HepG2 (cell line): ENCODE measurements around the gene FOXN3. TPM values are rescaled to one million over a fixed set of nuclear protein-coding genes. Genes with fewer than 3 reads are reported as not detected.
A peak's percentile ranks its signal among the peaks of the same experiment; 100 is the strongest.

Experiments
- ATAC-seq: fragments of 200-7000 bp; cut with Tn5 transposase; 3 replicates; pipeline ENCODE4 v1.9.1; 2020; ENCODE audit warnings: mild to moderate bottlenecking, moderate library complexity
- BruUV-seq: library from RNA; stranded (reverse); fragments of 400-500 nt; replicated peaks from 2 replicates; lab custom pipeline; 2021; lab: Mats Ljungman, UMichigan
- CTCF ChIA-PET: fragments of 300-600 bp; formaldehyde crosslinking; extraction: SDS; loops from one replicate; lab custom pipeline; 2021; ENCODE audit warnings: low total read pairs, inconsistent platforms, low intra/inter-chr PET ratio; lab: Yijun Ruan, JAX
- POLR2A ChIA-PET: fragments of 350-600 bp; sonication (Branson Sonifier 250); formaldehyde crosslinking; loops from one replicate; lab custom pipeline; 2020; ENCODE audit warnings: antibody characterized with exemption, inconsistent platforms; lab: Yijun Ruan, JAX
- DNase-seq: peaks from one replicate; pipeline ENCODE4 v3.0.0-alpha.2; 2015; ENCODE audit warnings: low spot score
- FAIRE-seq: peaks from 3 replicates; lab custom pipeline; 2011; peaks lifted over from hg19 to GRCh38; lab: Jason Lieb, UNC
- H2AFZ ChIP-seq: one replicate; pipeline ENCODE4 v1.6.1; 2011; ENCODE audit warnings: low read length, inconsistent platforms
- H3K27ac ChIP-seq: fragments of 300-600 bp; 3 replicates; pipeline ENCODE4 v1.8.0; 2011; ENCODE audit warnings: mixed run types, mild to moderate bottlenecking, mixed read lengths, low read length, inconsistent platforms; ENCODE audit not compliant: insufficient read depth; ENCODE audit errors: extremely low read length
- H3K27me3 ChIP-seq, 2 experiments: fragments of 200-600 bp in 1 of 2; 2 replicates in 1 of 2; 3 replicates in 1 of 2; pipeline versions ENCODE4 v1.6.0 to v1.8.0; 2011; ENCODE audit warnings: low read length in 2 of 2, mild to moderate bottlenecking in 2 of 2, moderate library complexity in 2 of 2, inconsistent platforms in 1 of 2; ENCODE audit not compliant: insufficient read depth in 2 of 2, control insufficient read depth in 1 of 2
- H3K36me3 ChIP-seq, 2 experiments: fragments of 200-600 bp in 1 of 2; replicated peaks in 1 of 2; 2 replicates in 1 of 2; 3 replicates in 1 of 2; pipeline versions ENCODE4 v1.5.1 to v1.8.0; 2011; ENCODE audit warnings: low read length in 2 of 2, inconsistent platforms in 1 of 2; ENCODE audit not compliant: insufficient read depth in 2 of 2, control insufficient read depth in 1 of 2
- H3K4me1 ChIP-seq: 2 replicates; pipeline ENCODE4 v1.5.1; 2012; ENCODE audit warnings: low read length, inconsistent platforms; ENCODE audit not compliant: insufficient read depth
- H3K4me2 ChIP-seq: 2 replicates; pipeline ENCODE4 v1.6.0; 2011; ENCODE audit warnings: low read depth, low read length, inconsistent platforms
- H3K4me3 ChIP-seq, 3 experiments: fragments of 200-600 bp in 1 of 3; sonication (generic), shearing (Covaris generic) in 1 of 3; replicated peaks in 1 of 3; 2 replicates each; pipeline ENCODE4 v1.5.1; 2011 to 2016; ENCODE audit warnings: low read length in 3 of 3, inconsistent platforms in 2 of 3, low read depth in 2 of 3, mild to moderate bottlenecking in 2 of 3, control low read depth in 1 of 3, mixed read lengths in 1 of 3; ENCODE audit not compliant: insufficient read depth in 1 of 3
- H3K79me2 ChIP-seq: one replicate; pipeline ENCODE4 v1.6.1; 2011; ENCODE audit warnings: low read length, inconsistent platforms; ENCODE audit not compliant: insufficient read depth
- H3K9ac ChIP-seq: 2 replicates; pipeline ENCODE4 v1.6.0; 2011; ENCODE audit warnings: mild to moderate bottlenecking, low read depth, low read length, inconsistent platforms; ENCODE audit not compliant: insufficient read depth
- H3K9me3 ChIP-seq: 2 replicates; pipeline ENCODE4 v1.5.1; 2012; ENCODE audit warnings: mild to moderate bottlenecking, low read length
- H4K20me1 ChIP-seq: 2 replicates; pipeline ENCODE4 v1.6.0; 2011; ENCODE audit warnings: inconsistent platforms, mild to moderate bottlenecking, low read length, moderate library complexity; ENCODE audit not compliant: insufficient read depth
- AFF4 ChIP-seq: sonication (generic); formaldehyde crosslinking; IDR thresholded peaks from 2 replicates; pipeline ENCODE4 v1.4.0; 2020; ENCODE audit warnings: missing genetic modification reagents
- MAFF ChIP-seq: IDR thresholded peaks from 2 replicates; pipeline ENCODE4 v1.6.1; 2011; ENCODE audit warnings: low read depth, low read length, improper control_type of control experiment
- MAFK ChIP-seq, 2 experiments: IDR thresholded peaks in 1 of 2; conservative IDR thresholded peaks in 1 of 2; 2 replicates each; pipeline ENCODE4 v1.6.1; 2011; ENCODE audit warnings: improper control_type of control experiment in 2 of 2, low read length in 2 of 2
- PCBP1 ChIP-seq: fragments of 200-400 bp; formaldehyde crosslinking; IDR thresholded peaks from 2 replicates; pipeline ENCODE4 v1.6.1; 2017; ENCODE audit warnings: mild to moderate bottlenecking, low read depth, low read length, borderline replicate concordance
- WGBS: methylation state at CpG from one replicate; pipeline ENCODE4 v1.1.6; 2017; ENCODE audit warnings: low lambda C conversion rate; 5-methylcytosine and 5-hydroxymethylcytosine counted together
- in situ Hi-C: cut with HindIII; loops from 2 replicates; pipeline ENCODE4 v1.10.0; 2017; ENCODE audit warnings: low pct_unique_long_range_greater_than_20kb; ENCODE audit not compliant: extremely low pct_ligation_motif_present
- intact Hi-C: fragments of 100-400 bp; cut with micrococcal nuclease; formaldehyde crosslinking; loops from one replicate; pipeline ENCODE4 v1.10.0; 2022; ENCODE audit not compliant: unreplicated experiment
- polyA plus RNA-seq, 8 experiments: library from polyadenylated mRNA; depleted of rRNA in 3 of 8; stranded (reverse) in 7 of 8; unstranded in 1 of 8; fragments of >200 nt; fragmentation: Illumina TruSeq in 4 of 8; extraction: Trizol in 4 of 8; gene quantifications; 2 replicates each; pipeline versions ENCODE4 v1.2.1 to v1.2.3, GENCODE V29; 2011 to 2016; ENCODE audit warnings: low read depth in 4 of 8, missing spikeins in 1 of 8, mixed read lengths in 1 of 8; ENCODE audit not compliant: insufficient read depth in 1 of 8
- total RNA-seq, 5 experiments: library from RNA; depleted of rRNA; stranded (reverse); fragments of >200 nt; fragmentation: Illumina TruSeq; extraction: Trizol; gene quantifications; 2 replicates each; pipeline ENCODE4 v1.2.3, GENCODE V29; 2016; ENCODE audit warnings: low read depth in 1 of 5

The FOXN3 gene
- total and polyA plus RNA-seq, 2 of the 13 experiments (the other 11 are each of a cell fraction or from before 2014, with no cell fraction given): 32.4 to 70.2 TPM

- no peak overlapping the region for H3K4me3 ChIP-seq
- no peak overlapping the region for H3K4me2 ChIP-seq
- ChIA-PET CTCF (no interaction called here), POLR2A (no interaction called here)
- no peaks in the 10 kb centered on the region for H4K20me1 ChIP-seq
- TF ChIP-seq AFF4 (CRISPR knock-in tag) (no peak), MAFF (peak; percentile 42; the same call in 1 of the 2 replicates), MAFK (conservative IDR thresholded peaks at IDR 0.05 in 1 of 2, IDR thresholded peaks at IDR 0.05 in 1 of 2; ENCODE audit: low read length in 2 of 2) (peak; percentile 51 to 68; a peak in 3 of 4 replicates), PCBP1 (no peak)
- no peak overlapping the region for H2AFZ ChIP-seq
- H3K4me1 ChIP-seq: peaks cover 58% of the 10 kb centered on the region
- peaks cover under 1% of the 10 kb centered on the region; the same call in 1 of the 2 replicates for H3K9me3 ChIP-seq
- WGBS: 7% methylated on average over 3 of the region's 3 CpGs
- ATAC-seq: no peak
- no peak for FAIRE-seq
- H3K79me2 ChIP-seq: no peaks in the 10 kb centered on the region
- H3K36me3 ChIP-seq: no peaks in the 10 kb centered on the region
- no peak overlapping the region for H3K9ac ChIP-seq
- in situ Hi-C loops: no loop called here
- no peaks in the 10 kb centered on the region; a peak in 1 of 5 replicates for H3K27me3 ChIP-seq
- intact Hi-C loops: no loop called here
- DNase-seq: no peak
- BruUV-seq: no TSS peak
- no peak overlapping the region for H3K27ac ChIP-seq
These were observed 275.2 kb downstream of the FOXN3 start for GRCh38 chr14:89141862-89142261.
